Ascending aorta (tissue), 2 donors: ENCODE measurements around the gene SLC12A5. TPM values are rescaled to one million over a fixed set of nuclear protein-coding genes. Genes with fewer than 3 reads are reported as not detected.

ENCODE experiments used
- DNase-seq, 2 donors: peaks; one replicate each; pipeline ENCODE4 v3.0.0-alpha.2; 2019; ENCODE audit warnings: low spot score in 2 of 2
- H3K27ac ChIP-seq, 2 donors: fragments of 200-600 bp; sonication (generic); one replicate each; pipeline ENCODE4 v1.5.1; 2016 to 2017; ENCODE audit warnings: mild to moderate bottlenecking in 1 of 2
- H3K27me3 ChIP-seq: fragments of 200-600 bp; sonication (generic); one replicate; pipeline ENCODE4 v1.5.1; 2017
- H3K36me3 ChIP-seq, 2 donors: fragments of 200-600 bp; sonication (generic); one replicate each; pipeline ENCODE4 v1.5.1; 2016
- H3K4me1 ChIP-seq, 2 donors: fragments of 200-600 bp; sonication (generic); one replicate each; pipeline ENCODE4 v1.5.1; 2016 to 2017; ENCODE audit warnings: mild to moderate bottlenecking in 1 of 2
- H3K4me3 ChIP-seq, 2 donors: fragments of 200-600 bp; sonication (generic); one replicate each; pipeline ENCODE4 v1.5.1; 2016 to 2017; ENCODE audit warnings: mild to moderate bottlenecking in 1 of 2
- H3K9me3 ChIP-seq, 2 donors: fragments of 200-600 bp; sonication (generic); one replicate each; pipeline ENCODE4 v1.5.1; 2016
- CTCF ChIP-seq, 3 experiments: fragments of 200-600 bp in 2 of 3; fragments of 450-650 bp in 1 of 3; sonication (generic) in 2 of 3; IDR thresholded peaks; one replicate each; pipeline ENCODE4 v1.5.1; 2016 to 2019; ENCODE audit warnings: antibody characterized with exemption in 3 of 3, mild to moderate bottlenecking in 1 of 3, moderate library complexity in 1 of 3
- intact Hi-C: fragments of 100-400 bp; cut with DNase I; formaldehyde crosslinking; loops from one replicate; pipeline ENCODE4 v1.15.1; 2023
- total RNA-seq: library from RNA; depleted of rRNA; stranded (reverse); fragments of >200 nt; gene quantifications from one replicate; pipeline ENCODE4 v1.1.0, GENCODE V29; 2016

SLC12A5 gene
- total RNA-seq, 1 donor from 2014 or later, result not detected

GRCh38 chr20:45998761-45999160 lies 30.3 kb upstream of the SLC12A5 start:
- no peak for DNase-seq
- H3K27ac ChIP-seq, result no peak overlapping the region
- H3K9me3 ChIP-seq, result no peaks in the 10 kb centered on the region
- intact Hi-C loops, result no loop called here
- no peak overlapping the region for H3K4me3 ChIP-seq
- H3K4me1 ChIP-seq, result no peaks in the 10 kb centered on the region
- H3K27me3 ChIP-seq, result no peaks in the 10 kb centered on the region
- no peak for TF ChIP-seq CTCF (IDR thresholded peaks at IDR 0.05)
- no peaks in the 10 kb centered on the region for H3K36me3 ChIP-seq

- Histone ChIP-seq H3K27ac (no peak overlapping the region), H3K36me3 (no peaks in the 10 kb centered on the region), H3K4me3 (no peak overlapping the region), H3K27me3 (no peaks in the 10 kb centered on the region), H3K9me3 (no peaks in the 10 kb centered on the region), H3K4me1 (no peaks in the 10 kb centered on the region)
- no peak for DNase-seq
- TF ChIP-seq CTCF (IDR thresholded peaks at IDR 0.05), result no peak
- intact Hi-C loops, result no loop called here
These were observed 29.3 kb upstream of the SLC12A5 start for GRCh38 chr20:45999557-46000261.

- Histone ChIP-seq H3K4me3 (no peak overlapping the region), H3K27ac (no peak overlapping the region), H3K27me3 (no peaks in the 10 kb centered on the region), H3K4me1 (no peaks in the 10 kb centered on the region), H3K36me3 (no peaks in the 10 kb centered on the region), H3K9me3 (no peaks in the 10 kb centered on the region)
- TF ChIP-seq CTCF (IDR thresholded peaks at IDR 0.05), result no peak
- DNase-seq, result no peak
- intact Hi-C loops, result no loop called here
These were observed 28.6 kb upstream of the SLC12A5 start for GRCh38 chr20:46000262-46000996.

- intact Hi-C loops, result no loop called here
- no peak for DNase-seq
- no peak for TF ChIP-seq CTCF (IDR thresholded peaks at IDR 0.05)
- Histone ChIP-seq H3K4me3 (no peak overlapping the region), H3K36me3 (no peaks in the 10 kb centered on the region), H3K27me3 (no peaks in the 10 kb centered on the region), H3K4me1 (no peaks in the 10 kb centered on the region), H3K27ac (no peak overlapping the region), H3K9me3 (no peaks in the 10 kb centered on the region)
These were observed 27.5 kb upstream of the SLC12A5 start for GRCh38 chr20:46001498-46001897.

- intact Hi-C loops, result no loop called here
- TF ChIP-seq CTCF (IDR thresholded peaks at IDR 0.05), result no peak
- Histone ChIP-seq H3K27me3 (no peaks in the 10 kb centered on the region), H3K4me1 (no peaks in the 10 kb centered on the region), H3K27ac (no peak overlapping the region), H3K4me3 (no peak overlapping the region), H3K36me3 (no peaks in the 10 kb centered on the region), H3K9me3 (no peaks in the 10 kb centered on the region)
- no peak for DNase-seq
These were observed 27.0 kb upstream of the SLC12A5 start for GRCh38 chr20:46002008-46002407.
